ENCODE data around the gene PCDH7.

- TF ChIP-seq CTCF (IDR thresholded peaks at IDR 0.05) (no peak), POLR2A (IDR thresholded peaks at IDR 0.05) (no peak), POLR2AphosphoS5 (IDR thresholded peaks at IDR 0.05; ENCODE audit: insufficient read depth in 1 of 2, low read depth in 1 of 2) (no peak)
Measured at GRCh38 chr4:30743897-30744296, 23.7 kb downstream of the PCDH7 start.
